ENCODE measurements around the gene MYLK2.

MYLK2 gene

DNA sequence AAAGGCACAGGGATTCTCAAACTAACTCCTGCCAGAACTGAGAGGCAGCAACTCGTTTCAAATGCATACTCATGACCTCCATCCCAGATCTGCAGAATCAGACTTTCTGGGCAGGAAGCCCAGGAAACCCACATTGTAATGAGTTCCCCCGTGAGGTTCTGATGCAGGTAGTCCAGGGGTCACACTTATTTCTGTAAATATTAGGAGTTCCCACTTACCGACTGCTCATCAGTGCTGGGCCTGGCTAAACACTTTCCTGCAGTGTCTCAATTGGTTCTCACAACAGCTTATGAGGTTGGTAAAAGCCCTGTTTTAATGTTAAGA lies 39.6 kb downstream of the MYLK2 start:
- DNase-seq = peak; percentile 24

- DNase-seq = no peak
Measured at GRCh38 chr20:31859266-31859997, 40.3 kb downstream of the MYLK2 start.

GRCh38 chr20:31859998-31860380 lies 40.8 kb downstream of the MYLK2 start:
- no peak for DNase-seq

DNA sequence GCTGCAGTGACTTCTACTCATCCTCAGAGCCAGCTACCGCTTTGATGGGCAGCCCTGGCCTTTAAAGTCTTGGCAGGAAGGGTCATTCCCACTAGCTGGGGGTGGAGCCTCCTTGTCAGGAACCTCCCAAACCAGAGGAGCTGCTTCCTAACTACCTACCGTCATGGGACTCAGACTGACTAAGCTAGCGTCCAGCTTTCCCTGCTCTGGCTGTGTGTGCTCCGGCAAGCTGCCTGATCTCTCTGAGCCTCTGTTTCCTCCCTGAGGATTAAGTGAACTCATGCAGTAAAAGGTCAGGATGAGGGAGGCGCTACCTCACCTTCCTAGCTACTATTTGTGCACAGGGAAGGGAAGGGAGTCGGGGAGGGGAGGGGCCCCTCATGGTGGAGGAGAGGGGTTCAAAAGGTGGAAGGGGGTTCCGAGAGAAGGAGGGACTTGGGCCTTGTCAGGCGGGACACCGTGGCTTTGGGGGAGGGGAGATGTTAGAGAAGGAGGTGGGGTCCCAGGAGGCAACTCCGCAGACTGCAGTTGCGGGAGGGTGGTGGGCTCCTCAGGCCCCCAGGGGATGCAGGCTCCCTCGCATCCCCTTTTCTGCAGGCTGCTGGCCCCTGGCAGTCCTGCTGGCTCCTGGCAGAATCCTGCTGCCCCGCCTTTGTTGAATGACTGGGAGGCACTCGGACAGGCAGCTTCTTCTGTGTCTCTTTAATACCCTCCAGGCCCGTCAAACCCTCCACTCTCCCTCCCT lies 41.4 kb downstream of the MYLK2 start:
- DNase-seq = no peak

DNA sequence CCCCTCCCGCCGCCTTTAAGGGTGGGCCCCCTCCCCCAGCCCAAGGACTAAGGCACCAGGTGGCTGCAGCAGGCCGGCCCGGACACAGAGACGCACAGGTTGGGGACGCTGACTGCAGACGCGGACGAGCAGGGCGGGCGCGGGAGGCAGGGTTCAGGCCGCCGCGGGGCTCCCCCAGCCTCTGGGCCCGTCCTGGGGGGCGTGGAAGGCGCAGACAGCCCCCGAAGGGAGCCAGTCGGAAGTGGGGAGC lies 41.9 kb downstream of the MYLK2 start:
- DNase-seq = peak; percentile 24

- DNase-seq = peak; percentile 66
Measured at GRCh38 chr20:31861385-31862156, 42.4 kb downstream of the MYLK2 start.

- DNase-seq = no peak
Measured at GRCh38 chr20:31862157-31862470, 43.0 kb downstream of the MYLK2 start.

DNA sequence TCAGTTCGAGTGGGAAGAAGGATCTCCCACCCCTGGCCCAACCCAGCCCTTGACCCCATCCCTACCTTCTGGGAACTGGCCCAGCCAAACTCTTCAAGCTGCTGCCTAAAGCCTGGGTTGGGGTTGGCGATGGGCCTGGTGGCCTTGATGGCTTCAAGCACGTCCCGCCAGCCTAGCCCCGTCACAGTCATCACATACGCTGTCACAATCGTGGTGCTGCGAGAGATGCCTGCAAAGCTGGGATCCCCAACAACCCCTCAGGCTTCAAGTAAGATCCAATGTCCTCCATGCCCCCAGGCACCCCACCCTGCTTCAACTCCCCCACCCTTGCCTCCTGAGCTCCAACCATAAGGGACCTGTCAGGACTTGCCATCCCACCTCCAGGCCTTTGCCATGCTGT lies 43.4 kb downstream of the MYLK2 start:
- no peak for DNase-seq

DNA sequence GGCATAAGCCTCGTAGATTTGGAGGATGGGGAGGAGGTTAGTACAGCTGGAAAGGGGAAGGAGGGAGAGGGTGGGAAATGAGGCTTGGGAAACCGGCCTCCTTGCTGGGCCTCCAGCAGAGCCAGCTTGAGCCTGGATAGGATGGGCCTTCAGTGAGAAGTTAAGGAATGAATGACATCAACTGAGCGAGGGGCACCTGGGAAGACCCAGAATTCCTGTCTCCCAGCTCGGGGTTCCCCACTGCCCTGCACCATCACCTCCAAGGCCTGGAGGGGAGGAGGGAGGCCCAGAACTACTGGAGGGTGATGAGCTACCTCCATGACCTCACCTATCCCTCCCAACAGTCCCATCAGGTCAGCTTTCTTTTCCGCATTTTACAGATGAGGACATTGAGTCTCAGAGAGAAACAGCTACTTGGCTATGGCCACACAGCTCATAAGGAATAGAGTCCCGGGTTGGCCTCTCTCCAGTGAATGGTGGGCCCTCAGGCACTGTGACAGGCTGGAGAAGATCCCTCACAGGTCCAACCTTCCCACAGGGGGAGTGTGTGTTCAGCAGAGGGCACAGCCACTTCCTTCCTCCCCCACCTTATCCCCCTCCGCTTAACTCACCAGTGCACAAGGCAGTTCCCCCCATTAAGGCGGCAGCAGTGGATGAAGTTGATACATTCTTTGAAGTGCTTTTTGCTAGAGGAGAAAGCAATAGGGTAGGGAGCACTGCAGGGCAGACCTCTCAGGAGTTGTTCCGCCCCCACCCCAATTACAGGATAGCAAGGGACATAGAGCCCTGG lies 44.3 kb downstream of the MYLK2 start:
- DNase-seq = no peak

DNA sequence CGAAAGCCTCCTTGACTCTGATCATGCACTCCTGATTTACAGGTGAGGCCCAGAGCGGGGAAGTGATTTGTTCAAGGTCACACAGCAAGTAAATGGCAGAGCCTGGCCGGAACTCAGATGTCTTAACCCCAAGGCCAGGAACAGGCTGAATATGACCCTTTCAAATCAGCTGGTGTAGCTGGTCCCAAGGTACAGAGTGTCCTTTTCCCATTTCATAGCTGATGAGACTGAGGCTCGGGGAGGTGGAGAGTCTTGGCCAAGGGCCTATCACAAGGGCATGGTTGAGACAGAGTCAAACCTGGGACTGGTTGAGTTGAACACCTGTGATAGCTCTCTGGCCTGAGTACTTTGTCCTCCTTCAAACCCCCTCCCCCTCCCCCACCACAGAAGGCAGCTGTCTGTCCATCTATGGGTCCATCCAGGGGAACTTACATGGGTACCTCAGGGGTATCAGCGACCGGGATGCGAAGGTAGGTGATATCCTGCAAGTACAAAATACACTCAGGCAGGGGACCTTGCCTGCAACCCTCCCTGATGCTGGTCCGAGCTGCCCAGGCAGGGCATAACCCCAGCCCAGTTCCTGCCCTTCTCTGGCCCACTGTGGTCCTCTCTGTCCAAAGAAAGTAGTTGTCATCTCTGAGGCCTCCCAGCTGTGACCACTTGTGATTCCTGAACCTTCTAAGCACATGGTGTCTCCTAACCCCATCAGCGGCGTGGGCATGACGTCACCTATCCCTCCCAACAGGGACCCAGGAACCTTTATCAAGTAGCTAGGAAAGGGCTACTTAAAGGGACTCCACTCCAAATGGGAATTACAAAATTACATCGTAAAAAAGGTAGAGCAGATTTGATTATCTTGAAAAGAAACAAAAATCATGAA lies 45.6 kb downstream of the MYLK2 start:
- DNase-seq = no peak

DNA sequence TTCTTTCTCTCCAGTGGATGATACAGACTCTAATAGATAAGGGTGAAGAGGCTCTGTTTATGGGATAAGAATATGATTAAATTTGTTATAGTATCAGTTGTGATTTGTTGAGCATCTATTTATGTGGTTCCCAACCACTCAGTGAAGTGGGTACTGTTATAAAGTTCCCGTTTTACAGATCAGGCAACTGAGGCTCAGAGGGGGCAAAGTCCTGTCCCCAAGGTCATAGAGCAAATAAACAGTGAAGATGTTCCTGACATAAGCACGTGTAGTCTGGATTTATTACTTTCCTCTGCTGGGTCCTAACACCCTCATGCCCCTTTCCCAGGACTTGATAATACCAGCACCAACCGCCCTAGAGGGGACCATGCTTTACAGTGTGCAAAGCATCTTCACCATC lies 47.1 kb downstream of the MYLK2 start:
- DNase-seq = no peak

- DNase-seq = no peak
Measured at GRCh38 chr20:31868853-31869672, 49.9 kb downstream of the MYLK2 start.

GRCh38 chr20:31869673-31869941 lies 50.5 kb downstream of the MYLK2 start:
- DNase-seq = no peak

- no peak for DNase-seq
Measured at GRCh38 chr20:31869942-31870725, 51.0 kb downstream of the MYLK2 start, which contains the start of the genes DUSP15 and TTLL9. DUSP15 (minus strand) TSS chr20:31870527; CDS start chr20:31870337, 190 bp downstream. TTLL9 (plus strand) TSS chr20:31870634; CDS start chr20:31871127, 493 bp downstream.

- no peak for DNase-seq
Measured at GRCh38 chr20:31870726-31871617, 51.8 kb downstream of the MYLK2 start.

GRCh38 chr20:31871618-31871954 lies 52.4 kb downstream of the MYLK2 start:
- no peak for DNase-seq

DNA sequence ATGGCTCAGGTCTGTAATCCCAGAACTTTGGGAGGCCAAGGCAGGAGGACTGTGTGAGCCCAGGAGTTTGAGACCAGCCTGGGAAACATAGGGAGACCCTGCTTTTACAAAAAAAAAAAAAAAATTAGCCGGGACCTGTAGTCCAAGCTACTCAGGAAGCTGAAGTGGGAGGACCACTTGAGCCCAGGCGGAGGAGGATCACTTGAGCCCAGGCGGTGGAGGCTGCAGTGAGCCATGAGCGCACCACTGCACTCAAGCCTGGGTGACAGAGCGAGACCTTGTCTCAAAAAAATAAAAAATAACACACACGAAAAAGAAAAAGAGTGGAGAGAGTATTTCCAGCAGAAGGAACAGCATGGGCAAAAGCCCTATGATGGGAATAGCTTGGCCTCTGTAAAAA lies 53.2 kb downstream of the MYLK2 start:
- DNase-seq = no peak

- DNase-seq = no peak
Measured at GRCh38 chr20:31875671-31876070, 56.5 kb downstream of the MYLK2 start.

- DNase-seq = no peak
Measured at GRCh38 chr20:31877684-31878083, 58.5 kb downstream of the MYLK2 start.

All from RPMI8226 (cell line).